ENCODE data around the gene CD6.
"Not testable (repeated sequence)": the region's sequence is repeated elsewhere in the genome, so short reads cannot be mapped to it uniquely, and the experiment has no call there.

CD6 gene

GRCh38 chr11:61061081-61061826, 89.8 kb downstream of the CD6 start:
- DNase-seq = no peak

- no peak for DNase-seq
These were observed 90.9 kb downstream of the CD6 start for GRCh38 chr11:61062181-61062930.

DNA sequence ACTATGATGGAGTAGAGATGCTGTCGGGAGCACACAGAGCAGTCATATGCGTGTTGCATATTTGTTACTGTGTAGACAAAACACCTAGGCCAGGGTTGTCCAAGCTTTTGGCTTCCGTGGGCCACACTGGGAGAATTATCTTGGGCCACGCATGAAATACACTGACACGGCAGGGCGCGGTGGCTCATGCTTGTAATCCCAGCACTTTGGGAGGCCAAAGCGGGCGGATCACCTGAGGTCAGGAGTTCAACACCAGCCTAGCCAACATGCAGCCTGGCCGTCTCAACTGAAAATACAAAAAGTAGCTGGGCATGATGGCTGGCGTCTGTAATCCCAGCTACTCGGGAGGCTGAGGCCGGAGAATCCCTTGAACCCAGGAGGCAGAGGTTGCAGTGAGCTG, 93.8 kb downstream of the CD6 start:
- not testable (repeated sequence) for DNase-seq

- no peak for DNase-seq
These were observed 94.6 kb downstream of the CD6 start for GRCh38 chr11:61065955-61066638.

DNA sequence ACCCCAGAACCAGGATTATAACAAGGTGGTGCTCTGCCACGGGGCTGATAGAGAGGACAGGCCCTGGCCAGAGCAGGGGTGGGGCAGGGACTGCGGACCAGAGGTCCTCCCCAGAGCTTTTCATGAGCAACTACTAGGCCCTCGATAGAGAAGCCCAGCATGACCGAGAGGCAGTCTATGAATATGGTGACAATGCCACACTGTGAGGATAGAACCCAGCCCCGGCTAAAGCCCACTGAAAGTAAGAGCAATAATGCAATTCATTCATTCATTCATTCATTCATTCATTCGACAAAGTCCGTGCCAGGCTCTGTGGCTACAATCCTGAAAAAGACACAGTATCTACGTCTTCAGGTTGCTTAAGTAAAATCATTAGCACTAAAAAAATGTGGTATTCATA, 95.2 kb downstream of the CD6 start:
- no peak for DNase-seq

- DNase-seq = no peak
These were observed 96.4 kb downstream of the CD6 start for GRCh38 chr11:61067782-61068446.

- no peak for DNase-seq
These were observed 97.1 kb downstream of the CD6 start for GRCh38 chr11:61068581-61068980.

- DNase-seq = no peak
These were observed 97.9 kb downstream of the CD6 start for GRCh38 chr11:61069427-61069826.

All from NCI-H2107 (cell line).